GM12873 (cell line): ENCODE data around the gene DLGAP4.

Experiments used
- CTCF ChIP-seq: IDR thresholded peaks from 2 replicates; pipeline ENCODE4 v1.5.1; 2012; ENCODE audit warnings: low read depth, mild to moderate bottlenecking, moderate library complexity, low read length, control low read depth; ENCODE audit not compliant: insufficient read depth; ENCODE audit errors: missing control alignments

DLGAP4 gene

DNA sequence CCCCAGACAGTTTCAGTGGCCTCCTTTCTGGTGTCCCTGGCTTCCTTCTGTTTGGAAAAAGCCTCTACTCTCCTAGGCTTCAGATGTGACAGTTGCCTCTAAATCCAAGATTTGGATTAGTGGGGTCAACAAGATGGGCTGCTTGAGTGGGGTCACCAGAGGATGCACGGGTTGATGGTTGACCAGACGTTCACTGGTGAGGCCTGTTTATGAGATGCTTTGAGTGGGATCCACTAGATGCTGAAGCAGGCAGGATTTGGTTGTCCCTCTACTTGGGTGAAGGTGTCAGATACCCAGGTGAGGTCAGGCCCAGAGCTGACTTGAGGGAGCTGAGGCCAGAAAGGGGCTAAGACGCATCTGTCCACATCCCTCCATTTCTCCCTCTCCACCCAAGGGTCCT is 8.1 kb upstream of the DLGAP4 start:
- TF ChIP-seq CTCF = no peak

DNA sequence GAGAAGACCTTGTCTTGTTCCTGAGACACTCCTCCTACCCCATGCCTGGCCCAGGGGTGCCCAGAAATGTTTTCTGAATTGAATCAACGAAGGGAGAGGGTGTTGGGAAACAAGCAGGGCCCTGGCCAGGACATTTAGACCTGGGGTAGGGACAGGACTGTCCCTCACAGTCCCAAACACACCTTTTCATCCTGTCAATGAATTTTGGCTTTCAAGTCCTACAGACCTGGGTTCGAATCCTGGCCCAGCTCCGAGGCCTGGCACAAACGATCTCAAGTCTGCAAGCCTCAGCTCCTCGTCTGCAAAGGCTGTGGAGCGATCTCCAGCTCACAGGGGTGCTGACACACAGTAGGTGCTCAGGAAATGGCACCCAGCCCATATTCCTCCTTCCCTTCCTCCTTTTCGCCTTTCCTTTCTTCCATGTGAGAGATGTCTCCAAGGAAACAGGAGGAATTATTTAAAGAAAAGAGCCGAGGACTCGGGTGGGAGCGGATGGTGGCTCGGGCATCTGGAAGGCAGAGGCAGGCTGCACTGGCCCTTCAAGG is 7.3 kb upstream of the DLGAP4 start:
- TF ChIP-seq CTCF = no peak

DNA sequence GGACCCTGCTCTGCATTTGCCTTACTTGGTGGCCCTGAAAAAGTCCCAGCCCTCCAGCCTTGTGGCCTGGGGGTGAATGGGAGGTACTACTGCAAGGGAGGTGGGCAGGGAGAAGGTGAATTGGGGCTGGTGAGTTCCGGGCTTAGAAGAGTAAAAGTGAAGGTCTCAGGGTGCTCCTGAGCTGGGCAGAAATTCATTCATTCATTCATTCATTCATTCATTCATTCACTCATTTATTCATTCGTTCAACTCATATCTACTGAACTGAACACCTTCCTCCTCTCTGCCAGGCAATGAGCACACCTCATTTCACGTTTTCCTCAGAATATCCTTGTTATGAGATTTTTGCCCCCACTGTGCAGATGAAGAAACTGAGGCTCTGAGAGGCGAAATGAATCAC is 6.7 kb upstream of the DLGAP4 start:
- no peak for TF ChIP-seq CTCF

DNA sequence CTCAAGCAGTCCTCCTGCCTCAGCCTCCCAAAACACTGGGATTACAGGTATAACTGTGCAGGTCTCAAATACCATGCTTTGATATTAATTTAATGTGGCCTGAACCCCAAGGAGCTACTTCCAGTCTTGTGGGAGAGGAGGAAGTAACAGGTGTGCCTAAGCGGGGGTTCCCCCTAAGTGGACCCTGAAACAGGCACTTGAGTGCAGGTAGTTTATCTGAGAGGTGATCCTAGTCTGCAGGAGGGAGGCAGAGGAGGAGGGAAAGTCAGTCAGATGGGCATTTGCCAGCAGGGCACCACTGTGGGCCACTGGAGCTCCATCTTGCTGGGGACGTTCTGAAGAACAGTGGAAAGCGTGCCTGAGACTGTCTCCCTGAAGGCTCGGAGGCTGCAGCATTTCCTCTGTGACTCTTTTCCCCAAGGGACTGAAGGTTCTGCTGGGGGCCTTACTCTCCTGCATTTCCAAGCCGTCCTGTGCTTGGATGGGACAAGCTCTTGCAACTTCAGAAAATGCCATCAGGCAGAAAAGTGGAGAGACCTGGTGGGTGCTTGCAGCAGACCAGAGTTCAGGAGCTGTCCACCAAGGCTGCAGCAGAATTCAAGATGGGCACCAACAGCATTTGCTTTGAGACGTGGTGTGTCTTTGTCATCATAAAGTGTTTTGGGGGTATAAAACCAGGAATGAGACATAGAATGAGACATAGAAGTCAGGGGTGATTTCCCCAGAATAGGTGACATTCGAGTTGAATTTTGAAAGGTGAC is 4.6 kb upstream of the DLGAP4 start:
- no peak for TF ChIP-seq CTCF

DNA sequence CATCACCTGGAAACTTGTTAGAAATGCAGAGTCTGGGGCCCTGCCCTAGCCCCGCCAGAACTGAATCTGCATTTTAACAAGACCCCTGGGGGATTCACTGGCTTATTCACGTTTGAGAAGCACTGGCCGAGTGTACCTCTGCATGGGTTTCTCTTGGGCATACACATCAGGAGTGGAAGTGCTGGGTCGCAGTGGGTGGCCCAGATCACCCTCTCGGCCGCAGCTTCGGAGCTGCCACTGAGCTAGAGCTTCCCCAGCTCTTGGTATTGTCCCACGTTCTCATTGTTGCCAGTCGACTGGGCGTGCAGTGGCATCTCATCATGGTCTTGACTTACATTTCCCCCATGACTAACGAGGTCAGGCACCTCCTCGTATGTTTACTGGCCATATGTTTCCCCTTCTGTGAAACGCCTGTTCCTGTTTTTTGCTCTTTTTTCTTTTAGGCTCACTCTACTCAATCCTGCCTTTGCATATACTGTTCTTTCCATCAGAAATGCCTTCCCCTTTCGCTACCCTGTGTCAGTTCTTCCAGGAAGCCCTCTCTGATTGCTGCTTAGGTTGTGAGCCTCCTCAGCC is 3.0 kb upstream of the DLGAP4 start:
- no peak for TF ChIP-seq CTCF

DNA sequence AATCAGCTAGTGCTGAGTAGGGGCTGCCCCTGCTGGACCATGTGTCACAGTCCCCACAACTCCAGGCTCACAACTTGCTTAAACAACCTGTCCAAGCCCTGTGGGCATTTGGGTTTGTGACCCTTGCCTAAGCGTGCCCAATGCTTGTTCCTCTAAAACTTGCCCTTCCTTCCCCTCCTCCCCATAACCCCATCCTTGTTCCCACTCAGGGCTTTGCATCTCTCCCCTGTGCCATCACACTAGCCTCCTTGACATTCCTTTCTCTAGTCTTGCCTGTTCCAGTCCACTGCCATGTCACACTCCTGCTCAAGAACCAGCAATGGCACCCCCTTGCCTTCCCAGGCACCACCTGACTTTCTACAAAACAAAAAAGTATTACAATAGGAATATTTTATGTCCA is 2.3 kb upstream of the DLGAP4 start:
- no peak for TF ChIP-seq CTCF

DNA sequence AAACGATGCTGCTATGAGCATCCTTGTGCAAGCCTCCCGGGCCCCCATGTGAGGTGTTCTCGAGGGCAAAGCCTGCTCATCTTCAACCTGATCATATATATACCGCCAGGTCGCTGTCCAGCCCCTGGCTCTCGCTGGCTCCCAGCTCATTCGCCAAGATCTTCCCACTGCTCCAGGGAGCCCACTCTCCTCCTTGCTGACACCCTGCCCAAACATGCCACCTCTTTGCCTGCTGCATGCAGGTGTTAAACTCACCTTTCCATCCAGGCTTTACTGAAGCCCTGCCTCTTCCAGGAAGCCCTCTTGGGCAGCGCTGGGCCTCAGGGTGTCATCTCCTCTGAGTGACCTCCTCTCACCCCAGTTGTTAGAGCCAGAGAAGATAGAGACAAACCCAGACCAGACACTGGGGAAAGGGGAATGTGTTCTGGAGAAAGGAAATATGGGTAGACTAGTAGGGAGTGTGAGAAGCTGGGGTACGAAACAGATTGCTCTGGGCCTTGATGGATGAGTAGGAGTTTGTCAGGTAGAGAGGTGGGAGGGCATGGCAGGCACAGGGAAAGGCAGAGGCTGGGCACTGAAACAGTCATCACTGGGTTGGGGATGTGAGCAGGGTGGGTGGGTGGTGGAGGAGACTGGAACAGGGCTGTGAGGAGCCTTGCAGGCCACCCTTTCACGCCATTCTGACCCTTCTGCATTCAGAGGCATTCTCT is 1.2 kb upstream of the DLGAP4 start:
- TF ChIP-seq CTCF = no peak
